ENCODE results near the gene TBC1D22A. TPM values are rescaled to one million over a fixed set of nuclear protein-coding genes. Genes with fewer than 3 reads are reported as not detected.
A peak's percentile ranks its signal among the peaks of the same experiment; 100 is the strongest.

TBC1D22A gene
- total RNA-seq, 6 donors from 2014 or later: 27.1 to 48.2 (median 35.3) TPM

DNA sequence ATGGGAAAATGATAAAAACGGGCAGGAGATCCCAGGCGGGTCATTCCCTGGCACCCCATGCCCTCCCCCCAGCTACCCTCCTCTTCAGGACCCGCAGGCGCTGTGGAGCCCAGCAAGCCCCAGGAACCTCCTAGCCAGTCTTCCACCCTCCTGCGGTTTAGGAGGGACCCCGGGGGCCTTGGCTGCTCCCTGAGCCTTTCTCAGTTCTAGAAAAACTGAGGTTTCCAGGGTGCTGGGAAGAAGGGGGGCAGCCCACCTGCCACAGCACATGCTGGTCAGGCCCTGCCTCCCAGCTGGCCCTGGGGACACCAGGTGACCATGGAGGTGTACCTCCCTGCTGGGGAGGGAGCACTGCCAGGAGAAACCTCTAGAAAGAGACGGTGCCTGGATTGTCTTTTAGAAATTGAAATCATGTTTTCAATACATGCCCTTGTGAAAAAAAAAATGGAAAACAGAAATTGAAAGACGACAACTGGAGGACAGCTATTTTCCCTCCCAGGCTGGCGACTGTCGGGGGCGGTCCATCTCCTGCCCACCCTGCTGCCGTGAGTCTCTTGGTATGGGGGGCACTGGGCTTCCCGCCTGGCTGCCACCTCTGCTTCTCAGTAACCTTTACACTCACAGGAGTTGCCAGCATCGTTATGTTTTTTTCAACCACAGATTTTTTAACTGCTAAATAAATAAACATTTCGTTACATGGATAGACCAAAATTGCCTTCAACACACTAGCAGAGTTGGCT is 398.5 kb downstream of the TBC1D22A start:
- Histone ChIP-seq H3K36me3 (peaks cover 0 to 6% (median 0%) of the 10 kb centered on the region in 4 donors), H3K9me3 (no peaks in the 10 kb centered on the region), H3K27ac (no peak overlapping the region), H3K27me3 (no peaks in the 10 kb centered on the region), H3K4me3 (no peak overlapping the region), H3K4me1 (peaks cover 0 to 11% (median 0%) of the 10 kb centered on the region in 4 donors)
- ATAC-seq (ENCODE audit: low FRiP score in 2 of 2) (no peak), DNase-seq (no peak)
- WGBS, 2 donors: 84 to 85% methylated on average over 14 to 15 of the region's 15 CpGs
- TF ChIP-seq, protein P1, sequence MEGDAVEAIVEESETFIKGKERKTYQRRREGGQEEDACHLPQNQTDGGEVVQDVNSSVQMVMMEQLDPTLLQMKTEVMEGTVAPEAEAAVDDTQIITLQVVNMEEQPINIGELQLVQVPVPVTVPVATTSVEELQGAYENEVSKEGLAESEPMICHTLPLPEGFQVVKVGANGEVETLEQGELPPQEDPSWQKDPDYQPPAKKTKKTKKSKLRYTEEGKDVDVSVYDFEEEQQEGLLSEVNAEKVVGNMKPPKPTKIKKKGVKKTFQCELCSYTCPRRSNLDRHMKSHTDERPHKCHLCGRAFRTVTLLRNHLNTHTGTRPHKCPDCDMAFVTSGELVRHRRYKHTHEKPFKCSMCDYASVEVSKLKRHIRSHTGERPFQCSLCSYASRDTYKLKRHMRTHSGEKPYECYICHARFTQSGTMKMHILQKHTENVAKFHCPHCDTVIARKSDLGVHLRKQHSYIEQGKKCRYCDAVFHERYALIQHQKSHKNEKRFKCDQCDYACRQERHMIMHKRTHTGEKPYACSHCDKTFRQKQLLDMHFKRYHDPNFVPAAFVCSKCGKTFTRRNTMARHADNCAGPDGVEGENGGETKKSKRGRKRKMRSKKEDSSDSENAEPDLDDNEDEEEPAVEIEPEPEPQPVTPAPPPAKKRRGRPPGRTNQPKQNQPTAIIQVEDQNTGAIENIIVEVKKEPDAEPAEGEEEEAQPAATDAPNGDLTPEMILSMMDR (IDR thresholded peaks at IDR 0.05): no peak
- no peak for TF ChIP-seq POLR2A (IDR thresholded peaks at IDR 0.05)
- TF ChIP-seq POLR2AphosphoS5 (IDR thresholded peaks at IDR 0.05): no peak
- no peak for TF ChIP-seq EP300 (IDR thresholded peaks at IDR 0.05)

DNA sequence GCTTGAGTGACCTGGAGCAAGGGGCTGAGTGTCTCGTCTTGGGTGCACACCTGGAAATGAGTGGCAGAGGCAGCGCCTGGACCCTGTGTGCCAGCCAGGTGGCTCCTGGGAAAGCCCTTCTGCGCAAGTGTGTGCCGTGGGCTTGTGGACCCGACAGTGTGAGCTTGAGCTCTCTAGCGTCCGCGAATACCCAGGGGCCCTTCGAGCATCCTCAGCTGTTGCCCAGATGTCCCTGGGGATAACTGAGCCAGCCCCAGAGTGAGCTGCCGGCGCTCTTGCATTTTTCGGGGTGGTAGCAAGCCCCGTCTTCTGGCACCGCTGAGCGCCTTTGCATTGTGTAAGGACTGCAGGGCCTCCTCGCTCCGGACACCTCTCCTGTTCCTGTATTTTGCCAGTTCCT is 399.2 kb downstream of the TBC1D22A start:
- ATAC-seq (ENCODE audit: low FRiP score in 2 of 2) (no peak), DNase-seq (peak in 1 of 2 donors; percentile 5)
- Histone ChIP-seq H3K9me3 (no peaks in the 10 kb centered on the region), H3K4me1 (peaks cover 0 to 11% (median 0%) of the 10 kb centered on the region in 4 donors), H3K27ac (no peak overlapping the region), H3K27me3 (no peaks in the 10 kb centered on the region), H3K4me3 (no peak overlapping the region), H3K36me3 (peaks cover 0 to 6% (median 0%) of the 10 kb centered on the region in 4 donors)
- 73 to 82% methylated on average over 16 to 17 of the region's 17 CpGs for WGBS, 2 donors
- TF ChIP-seq EP300 (IDR thresholded peaks at IDR 0.05): no peak
- TF ChIP-seq, protein P1 (IDR thresholded peaks at IDR 0.05): no peak
- TF ChIP-seq POLR2AphosphoS5 (IDR thresholded peaks at IDR 0.05): no peak
- TF ChIP-seq POLR2A (IDR thresholded peaks at IDR 0.05): no peak

DNA sequence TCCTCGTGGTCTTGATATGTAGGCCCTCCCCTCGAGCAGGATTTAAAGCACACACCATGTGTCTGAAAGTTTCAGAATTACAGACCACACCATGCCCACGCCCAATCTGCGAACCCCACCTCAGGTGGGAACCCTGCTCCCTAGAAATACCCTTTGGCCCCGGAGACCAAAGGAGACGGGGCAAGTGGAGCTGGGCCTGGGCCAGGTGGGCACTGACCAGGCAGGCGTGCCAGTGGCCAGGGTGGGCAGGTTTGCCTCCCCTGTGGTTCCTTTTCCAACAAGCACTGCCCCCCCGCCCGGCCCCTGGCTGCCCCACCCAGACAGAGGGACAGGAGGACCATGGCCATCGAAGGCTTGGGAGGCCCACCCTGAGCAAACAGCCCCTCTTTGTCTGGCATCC is 400.4 kb downstream of the TBC1D22A start:
- peaks cover 0 to 6% (median 2%) of the 10 kb centered on the region in 4 donors for H3K36me3 ChIP-seq
- no peaks in the 10 kb centered on the region for H3K27me3 ChIP-seq
- WGBS, 2 donors: 73 to 96% methylated on average over 4 to 10 of the region's 10 CpGs
- ATAC-seq (ENCODE audit: low FRiP score in 2 of 2) (no peak), DNase-seq (peak; percentile 19 to 56)
- H3K27ac ChIP-seq: no peak overlapping the region
- H3K9me3 ChIP-seq: no peaks in the 10 kb centered on the region
- no peak overlapping the region for H3K4me3 ChIP-seq
- TF ChIP-seq POLR2AphosphoS5 (IDR thresholded peaks at IDR 0.05) (no peak), EP300 (IDR thresholded peaks at IDR 0.05) (no peak), POLR2A (IDR thresholded peaks at IDR 0.05) (no peak)
- TF ChIP-seq, protein P1 (IDR thresholded peaks at IDR 0.05): no peak
- peaks cover 0 to 11% (median 0%) of the 10 kb centered on the region in 4 donors for H3K4me1 ChIP-seq

DNA sequence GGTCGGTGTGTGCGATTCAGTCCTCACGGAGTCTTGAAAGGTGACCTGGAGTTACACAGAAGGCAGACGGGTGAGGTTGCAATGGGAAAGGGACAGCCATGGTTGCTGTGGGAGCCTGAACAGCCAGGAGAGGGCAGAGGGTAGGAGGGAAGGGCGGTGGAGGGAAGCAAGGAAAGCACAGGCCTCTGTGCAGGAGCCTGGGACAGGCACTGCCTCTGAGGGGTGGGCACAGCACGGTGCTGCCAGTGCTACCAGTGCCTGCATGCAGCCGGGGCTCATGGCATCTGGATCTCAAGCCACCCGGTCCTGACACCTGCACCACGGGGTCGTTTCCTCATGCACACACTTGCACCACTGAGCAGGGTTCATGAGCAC is 401.0 kb downstream of the TBC1D22A start:
- H3K27me3 ChIP-seq: no peaks in the 10 kb centered on the region
- no peaks in the 10 kb centered on the region for H3K9me3 ChIP-seq
- no peak overlapping the region for H3K27ac ChIP-seq
- no peak overlapping the region for H3K4me3 ChIP-seq
- peaks cover 0 to 5% (median 2%) of the 10 kb centered on the region in 4 donors for H3K36me3 ChIP-seq
- DNase-seq (peak; percentile 17 to 40), ATAC-seq (ENCODE audit: low FRiP score in 2 of 2) (no peak)
- TF ChIP-seq POLR2AphosphoS5 (IDR thresholded peaks at IDR 0.05) (no peak), POLR2A (IDR thresholded peaks at IDR 0.05) (no peak)
- TF ChIP-seq, protein P1 (IDR thresholded peaks at IDR 0.05): no peak
- 91 to 98% methylated on average over 8 of the region's 10 CpGs for WGBS, 2 donors
- peaks cover 0 to 11% (median 0%) of the 10 kb centered on the region in 4 donors for H3K4me1 ChIP-seq

Data from upper lobe of left lung (tissue), 6 donors.